MCF 10A (cell line): Measurements from ENCODE around the gene OR2F2. TPM values are rescaled to one million over a fixed set of nuclear protein-coding genes. Genes with fewer than 3 reads are reported as not detected.

Experiments used
- BruUV-seq: library from RNA; stranded (reverse); fragments of 400-500 nt; replicated peaks from 2 replicates; lab custom pipeline; 2021; lab: Mats Ljungman, UMichigan
- CTCF ChIA-PET: fragments of 300-600 bp; sonication (Branson Sonifier 250); formaldehyde crosslinking; extraction: SDS; loops from one replicate; lab custom pipeline; 2021; ENCODE audit warnings: antibody characterized with exemption, inconsistent platforms; lab: Yijun Ruan, JAX
- POLR2A ChIA-PET: fragments of 300-600, 350-650 bp; sonication (Branson Sonifier 250); formaldehyde crosslinking; extraction: SDS; loops from one replicate; lab custom pipeline; 2020; ENCODE audit warnings: antibody characterized with exemption, inconsistent platforms; lab: Yijun Ruan, JAX
- DNase-seq: peaks from one replicate; pipeline ENCODE4 v3.0.0-alpha.2; 2018; ENCODE audit not compliant: unreplicated experiment
- H3K27ac Mint-ChIP-seq: one replicate; pipeline ENCODE4 v1.8.0; 2022; ENCODE audit warnings: mild to moderate bottlenecking, low read depth, mixed read lengths; ENCODE audit not compliant: unreplicated experiment
- H3K27me3 Mint-ChIP-seq: one replicate; pipeline ENCODE4 v1.8.0; 2022; ENCODE audit warnings: mixed read lengths; ENCODE audit not compliant: insufficient read depth, unreplicated experiment
- H3K36me3 Mint-ChIP-seq: one replicate; pipeline ENCODE4 v1.8.0; 2022; ENCODE audit warnings: mild to moderate bottlenecking, moderate library complexity, mixed read lengths; ENCODE audit not compliant: insufficient read depth, unreplicated experiment
- H3K4me1 Mint-ChIP-seq: one replicate; pipeline ENCODE4 v1.8.0; 2022; ENCODE audit warnings: mixed read lengths; ENCODE audit not compliant: insufficient read depth, unreplicated experiment
- H3K4me3 Mint-ChIP-seq: one replicate; pipeline ENCODE4 v1.8.0; 2022; ENCODE audit warnings: mild to moderate bottlenecking, moderate library complexity, mixed read lengths; ENCODE audit not compliant: unreplicated experiment
- H3K9me3 Mint-ChIP-seq: one replicate; pipeline ENCODE4 v1.8.0; 2022; ENCODE audit warnings: mixed read lengths; ENCODE audit not compliant: unreplicated experiment
- CTCF ChIP-seq: fragments of 200-600 bp; IDR thresholded peaks from one replicate; pipeline ENCODE4 v1.8.0; 2022; ENCODE audit warnings: antibody characterized with exemption, mild to moderate bottlenecking; ENCODE audit not compliant: unreplicated experiment
- intact Hi-C: fragments of 100-400 bp; cut with micrococcal nuclease; formaldehyde crosslinking; loops from 2 replicates; pipeline ENCODE4 v1.14.1; 2022
- total RNA-seq: library from RNA; stranded (reverse); gene quantifications from 2 replicates; pipeline ENCODE4 v1.2.3, GENCODE V29; 2022

The OR2F2 gene
- total RNA-seq, 1 experiment from 2014 or later = not detected

- intact Hi-C loops = loop anchor here (2.0 to 5.0 kb wide), 5 partner anchors 76 to 519 kb away; partner anchors contain the start of gene ZYX
- BruUV-seq = no TSS peak
- POLR2A ChIA-PET = interaction anchor here (0.9 to 2.8 kb wide), 10 partner anchors 9 to 638 kb away, joined by 3 to 31 read pairs (median 4); partner anchors contain the start of gene GSTK1
- Mint-ChIP-seq H3K4me3 (peak overlapping the region; percentile 95), H3K4me1 (peaks cover 18% of the 10 kb centered on the region), H3K9me3 (no peaks in the 10 kb centered on the region), H3K27me3 (no peaks in the 10 kb centered on the region), H3K36me3 (no peaks in the 10 kb centered on the region), H3K27ac (peak overlapping the region; percentile 93)
- CTCF ChIA-PET = interaction anchor here (0.6 to 2.6 kb wide), 15 partner anchors 9 to 1733 kb away, joined by 3 to 7 read pairs (median 4); partner anchors contain the start of gene OR6B1
- peak; percentile 46 for DNase-seq
- no peak for TF ChIP-seq CTCF
Measured at GRCh38 chr7:143901332-143901667, 33.7 kb upstream of the OR2F2 start.

- CTCF ChIA-PET = interaction anchor here (0.6 to 2.6 kb wide), 16 partner anchors 9 to 1734 kb away, joined by 3 to 7 read pairs (median 4); no protein-coding TSS in a partner anchor
- peak; percentile 96 for DNase-seq
- Mint-ChIP-seq H3K4me1 (peaks cover 18% of the 10 kb centered on the region), H3K36me3 (no peaks in the 10 kb centered on the region), H3K27me3 (no peaks in the 10 kb centered on the region), H3K4me3 (peak within 1 kb of the TSS; percentile 95), H3K9me3 (no peaks in the 10 kb centered on the region), H3K27ac (peak within 1 kb of the TSS; percentile 93)
- intact Hi-C loops = loop anchor here (2.0 to 5.0 kb wide), 5 partner anchors 76 to 519 kb away; partner anchors contain the start of gene ZYX
- POLR2A ChIA-PET = interaction anchor here (0.6 to 2.8 kb wide), 12 partner anchors 9 to 638 kb away, joined by 3 to 31 read pairs (median 4); partner anchors contain the start of gene GSTK1
- TSS peak; percentile 29 for BruUV-seq
- TF ChIP-seq CTCF = peak; percentile 39
Measured at GRCh38 chr7:143901668-143902331, 33.2 kb upstream of the OR2F2 start, which contains the start of gene TCAF1. Gene TCAF1, minus strand, starts transcription at chr7:143902176. Its CDS starts 25,568 bp downstream, at chr7:143876608.

- H3K4me3 Mint-ChIP-seq = peak overlapping the region; percentile 95
- H3K9me3 Mint-ChIP-seq = no peaks in the 10 kb centered on the region
- H3K27me3 Mint-ChIP-seq = no peaks in the 10 kb centered on the region
- no peak for TF ChIP-seq CTCF
- no peaks in the 10 kb centered on the region for H3K36me3 Mint-ChIP-seq
- ChIA-PET POLR2A (interaction anchor here (0.6 to 2.8 kb wide), 8 partner anchors 9 to 468 kb away, joined by 3 to 31 read pairs (median 4); no protein-coding TSS in a partner anchor), CTCF (interaction anchor here (0.6 to 2.6 kb wide), 10 partner anchors 8 to 499 kb away, joined by 3 to 7 read pairs (median 5); no protein-coding TSS in a partner anchor)
- intact Hi-C loops = loop anchor here (5.0 kb wide), 2 partner anchors 75 to 520 kb away; partner anchors contain the start of gene ZYX
- H3K4me1 Mint-ChIP-seq = peaks cover 18% of the 10 kb centered on the region
- no TSS peak for BruUV-seq
- no peak for DNase-seq
- peak overlapping the region; percentile 93 for H3K27ac Mint-ChIP-seq
Measured at GRCh38 chr7:143902332-143902899, 32.6 kb upstream of the OR2F2 start.

GRCh38 chr7:143905509-143905908 is 29.5 kb upstream of the OR2F2 start:
- Mint-ChIP-seq H3K27me3 (no peaks in the 10 kb centered on the region), H3K4me3 (no peak overlapping the region), H3K27ac (no peak overlapping the region), H3K4me1 (peaks cover 8% of the 10 kb centered on the region), H3K9me3 (no peaks in the 10 kb centered on the region), H3K36me3 (no peaks in the 10 kb centered on the region)
- no peak for TF ChIP-seq CTCF
- ChIA-PET POLR2A (no interaction called here), CTCF (no interaction called here)
- DNase-seq = no peak
- intact Hi-C loops = no loop called here
- BruUV-seq = no TSS peak
